Measurements from ENCODE around the gene ARFGAP3.
"Not testable (repeated sequence)": the region's sequence is repeated elsewhere in the genome, so short reads cannot be mapped to it uniquely, and the experiment has no call there.

ARFGAP3 gene

DNA sequence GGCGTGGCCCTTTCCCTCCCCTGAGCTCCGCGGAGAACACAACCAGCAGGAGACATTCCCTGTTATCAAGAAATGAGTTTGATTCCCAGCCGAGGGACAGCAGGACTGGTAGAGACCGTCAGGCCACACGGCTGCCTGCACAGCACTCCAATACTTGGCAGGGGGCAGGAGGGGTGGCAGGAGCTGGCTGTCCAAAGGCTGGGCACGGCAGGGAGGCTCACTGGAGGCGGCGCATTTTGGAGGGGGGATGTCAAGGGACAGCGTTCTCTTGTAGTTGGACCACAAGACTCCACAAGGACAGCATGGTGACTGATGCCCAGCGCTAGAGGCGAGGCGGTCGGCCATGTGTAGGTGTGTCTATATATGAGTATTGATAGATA lies 69.7 kb downstream of the ARFGAP3 start:
- H3K4me2 ChIP-seq (ENCODE audit: low read depth, low read length), result no peak overlapping the region
- no peak for DNase-seq
- H3K9me2 ChIP-seq (replicated peaks; ENCODE audit: insufficient read depth, low read length), result no peaks in the 10 kb centered on the region

GRCh38 chr22:42786606-42787356 lies 70.3 kb downstream of the ARFGAP3 start:
- Histone ChIP-seq H4K20me1 (ENCODE audit: insufficient read depth, low read length) (no peaks in the 10 kb centered on the region), H3K27me3 (replicated peaks; ENCODE audit: insufficient read depth, low read length) (0 out of 2 replicates have a peak, but pooled peaks cover 14% of the 10 kb centered on the region), H3K27ac (ENCODE audit: low read length) (no peak overlapping the region), H3K9me2 (replicated peaks; ENCODE audit: insufficient read depth, low read length) (no peaks in the 10 kb centered on the region), H3K9ac (ENCODE audit: low read length) (no peak overlapping the region), H2AFZ (ENCODE audit: low read length) (no peak overlapping the region), H3K4me1 (ENCODE audit: low read length) (no peaks in the 10 kb centered on the region), H3F3A (ENCODE audit: insufficient read depth, low read length) (no peaks in the 10 kb centered on the region), H3K4me3 (ENCODE audit: low read length) (no peak overlapping the region), H3K9me3 (replicated peaks; ENCODE audit: insufficient read depth, low read length) (no peaks in the 10 kb centered on the region), H3K36me3 (replicated peaks; ENCODE audit: insufficient read depth, low read length) (no peaks in the 10 kb centered on the region), H3K79me2 (ENCODE audit: low read length) (no peaks in the 10 kb centered on the region), H3K4me2 (ENCODE audit: low read depth, low read length) (no peak overlapping the region)
- DNase-seq, result no peak
- no peak for TF ChIP-seq EZH2 (optimal IDR thresholded peaks at IDR 0.05; ENCODE audit: low read depth, low read length)

More for the DNA sequence above, 69.7 kb downstream of the ARFGAP3 start:
- H3K27me3 ChIP-seq (replicated peaks; ENCODE audit: insufficient read depth, low read length), result 0 out of 2 replicates have a peak, but pooled peaks cover 14% of the 10 kb centered on the region
- no peak overlapping the region for H3K4me3 ChIP-seq (ENCODE audit: low read length)
- H3K9ac ChIP-seq (ENCODE audit: low read length), result no peak overlapping the region
- no peaks in the 10 kb centered on the region for H4K20me1 ChIP-seq (ENCODE audit: insufficient read depth, low read length)
- H3K79me2 ChIP-seq (ENCODE audit: low read length), result no peaks in the 10 kb centered on the region
- no peak overlapping the region for H2AFZ ChIP-seq (ENCODE audit: low read length)
- H3K27ac ChIP-seq (ENCODE audit: low read length), result no peak overlapping the region
- H3K36me3 ChIP-seq (replicated peaks; ENCODE audit: insufficient read depth, low read length), result no peaks in the 10 kb centered on the region
- H3K9me3 ChIP-seq (replicated peaks; ENCODE audit: insufficient read depth, low read length), result no peaks in the 10 kb centered on the region
- no peaks in the 10 kb centered on the region for H3F3A ChIP-seq (ENCODE audit: insufficient read depth, low read length)
- H3K4me1 ChIP-seq (ENCODE audit: low read length), result no peaks in the 10 kb centered on the region
- no peak for TF ChIP-seq EZH2phosphoT487 (IDR thresholded peaks at IDR 0.05; ENCODE audit: low read length)
- TF ChIP-seq, protein P1, sequence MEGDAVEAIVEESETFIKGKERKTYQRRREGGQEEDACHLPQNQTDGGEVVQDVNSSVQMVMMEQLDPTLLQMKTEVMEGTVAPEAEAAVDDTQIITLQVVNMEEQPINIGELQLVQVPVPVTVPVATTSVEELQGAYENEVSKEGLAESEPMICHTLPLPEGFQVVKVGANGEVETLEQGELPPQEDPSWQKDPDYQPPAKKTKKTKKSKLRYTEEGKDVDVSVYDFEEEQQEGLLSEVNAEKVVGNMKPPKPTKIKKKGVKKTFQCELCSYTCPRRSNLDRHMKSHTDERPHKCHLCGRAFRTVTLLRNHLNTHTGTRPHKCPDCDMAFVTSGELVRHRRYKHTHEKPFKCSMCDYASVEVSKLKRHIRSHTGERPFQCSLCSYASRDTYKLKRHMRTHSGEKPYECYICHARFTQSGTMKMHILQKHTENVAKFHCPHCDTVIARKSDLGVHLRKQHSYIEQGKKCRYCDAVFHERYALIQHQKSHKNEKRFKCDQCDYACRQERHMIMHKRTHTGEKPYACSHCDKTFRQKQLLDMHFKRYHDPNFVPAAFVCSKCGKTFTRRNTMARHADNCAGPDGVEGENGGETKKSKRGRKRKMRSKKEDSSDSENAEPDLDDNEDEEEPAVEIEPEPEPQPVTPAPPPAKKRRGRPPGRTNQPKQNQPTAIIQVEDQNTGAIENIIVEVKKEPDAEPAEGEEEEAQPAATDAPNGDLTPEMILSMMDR (IDR thresholded peaks at IDR 0.05; ENCODE audit: low read length), result no peak

- Histone ChIP-seq H3K79me2 (ENCODE audit: low read length) (no peaks in the 10 kb centered on the region), H3K4me2 (ENCODE audit: low read depth, low read length) (no peak overlapping the region), H3K9me2 (replicated peaks; ENCODE audit: insufficient read depth, low read length) (no peaks in the 10 kb centered on the region), H4K20me1 (ENCODE audit: insufficient read depth, low read length) (no peaks in the 10 kb centered on the region), H3F3A (ENCODE audit: insufficient read depth, low read length) (no peaks in the 10 kb centered on the region), H3K4me1 (ENCODE audit: low read length) (no peaks in the 10 kb centered on the region), H3K27me3 (replicated peaks; ENCODE audit: insufficient read depth, low read length) (0 out of 2 replicates have a peak, but pooled peaks cover 14% of the 10 kb centered on the region), H3K9ac (ENCODE audit: low read length) (no peak overlapping the region), H3K36me3 (replicated peaks; ENCODE audit: insufficient read depth, low read length) (no peaks in the 10 kb centered on the region), H3K9me3 (replicated peaks; ENCODE audit: insufficient read depth, low read length) (no peaks in the 10 kb centered on the region), H3K27ac (ENCODE audit: low read length) (no peak overlapping the region), H3K4me3 (ENCODE audit: low read length) (no peak overlapping the region), H2AFZ (ENCODE audit: low read length) (no peak overlapping the region)
- TF ChIP-seq EZH2 (optimal IDR thresholded peaks at IDR 0.05; ENCODE audit: low read depth, low read length) (no peak), EZH2phosphoT487 (IDR thresholded peaks at IDR 0.05; ENCODE audit: low read length) (no peak)
- TF ChIP-seq, protein P1 (IDR thresholded peaks at IDR 0.05; ENCODE audit: low read length), result no peak
- DNase-seq, result no peak
These were observed 71.2 kb downstream of the ARFGAP3 start for GRCh38 chr22:42785706-42786499.

- H4K20me1 ChIP-seq (ENCODE audit: insufficient read depth, low read length); H3K4me1 ChIP-seq (ENCODE audit: low read length); H3K9me3 ChIP-seq (replicated peaks; ENCODE audit: insufficient read depth, low read length); H3F3A ChIP-seq (ENCODE audit: insufficient read depth, low read length); H3K9me2 ChIP-seq (replicated peaks; ENCODE audit: insufficient read depth, low read length); H3K79me2 ChIP-seq (ENCODE audit: low read length); H3K27ac ChIP-seq (ENCODE audit: low read length); H3K4me3 ChIP-seq (ENCODE audit: low read length); H3K4me2 ChIP-seq (ENCODE audit: low read depth, low read length); DNase-seq; H3K9ac ChIP-seq (ENCODE audit: low read length); H3K36me3 ChIP-seq (replicated peaks; ENCODE audit: insufficient read depth, low read length); H2AFZ ChIP-seq (ENCODE audit: low read length): not testable (repeated sequence)
- H3K27me3 ChIP-seq (replicated peaks; ENCODE audit: insufficient read depth, low read length), result 0 out of 2 replicates have a peak, but pooled peaks cover 14% of the 10 kb centered on the region
These were observed 74.8 kb downstream of the ARFGAP3 start for GRCh38 chr22:42782306-42782705.

Data from MM.1S (cell line).